Heart left ventricle (tissue), 16 donors: ENCODE measurements around the gene OSTC. TPM values are rescaled to one million over a fixed set of nuclear protein-coding genes. Genes with fewer than 3 reads are reported as not detected.

ENCODE experiments used
- ATAC-seq, 4 donors: fragments of 200-7000 bp; cut with Tn5 transposase; one replicate each; pipeline ENCODE4 v1.9.1; 2020 to 2022; ENCODE audit warnings: moderate library complexity in 4 of 4, mild to moderate bottlenecking in 3 of 4, moderate number of reproducible peaks in 1 of 4
- DNase-seq, 5 donors: peaks; one replicate each; pipeline ENCODE4 v3.0.0-alpha.2; 2020
- H3K27ac ChIP-seq, 12 donors: fragments of 200-600 bp; sonication (generic) in 4 of 12; one replicate each; pipeline versions ENCODE4 v1.5.0 to v1.8.0; 2016 to 2022; ENCODE audit warnings: mild to moderate bottlenecking in 2 of 12
- H3K27me3 ChIP-seq, 9 donors: fragments of 200-600 bp; sonication (generic) in 2 of 9; one replicate each; pipeline versions ENCODE4 v1.5.1 to v1.8.0; 2016 to 2022; ENCODE audit warnings: mild to moderate bottlenecking in 3 of 9
- H3K36me3 ChIP-seq, 9 donors: fragments of 200-600 bp; sonication (generic) in 2 of 9; one replicate each; pipeline versions ENCODE4 v1.5.0 to v1.8.0; 2018 to 2022; ENCODE audit warnings: mild to moderate bottlenecking in 2 of 9
- H3K4me1 ChIP-seq, 12 donors: fragments of 200-600 bp; sonication (generic) in 4 of 12; one replicate each; pipeline versions ENCODE4 v1.5.0 to v1.8.0; 2016 to 2022; ENCODE audit warnings: mild to moderate bottlenecking in 3 of 12
- H3K4me3 ChIP-seq, 12 donors: fragments of 200-600 bp; sonication (generic) in 4 of 12; one replicate each; pipeline versions ENCODE4 v1.5.0 to v1.8.0; 2017 to 2022; ENCODE audit warnings: mild to moderate bottlenecking in 9 of 12, moderate library complexity in 4 of 12
- H3K9me3 ChIP-seq, 12 donors: fragments of 200-600 bp; sonication (generic) in 4 of 12; one replicate each; pipeline versions ENCODE4 v1.5.0 to v1.8.0; 2016 to 2022; ENCODE audit warnings: mild to moderate bottlenecking in 1 of 12
- POLR2A ChIP-seq, 2 donors: fragments of 450-650 bp; IDR thresholded peaks; one replicate each; pipeline ENCODE4 v1.6.1; 2017; ENCODE audit warnings: antibody characterized with exemption in 2 of 2, mild to moderate bottlenecking in 2 of 2, moderate library complexity in 2 of 2
- WGBS, 4 donors: extraction: QIAGEN DNeasy Blood & Tissue Kit in 2 of 4; methylation state at CpG; one replicate each; pipeline versions ENCODE4 v1.1.5 to v1.1.7; 2013 to 2018; 5-methylcytosine and 5-hydroxymethylcytosine counted together
- intact Hi-C, 10 donors: fragments of 100-400 bp; cut with DNase I; formaldehyde crosslinking; loops; one replicate each; pipeline versions ENCODE4 v1.11.1 to v1.14.2; 2022
- long read RNA-seq, 3 donors: library from polyadenylated mRNA; unstranded; transcript quantifications; one replicate each; pipeline ENCODE4 v2.0.0, GENCODE V29; 2020 to 2021
- polyA plus RNA-seq, 2 donors: library from polyadenylated mRNA; stranded (reverse); fragments of 200-250 nt; gene quantifications; one replicate each; pipeline ENCODE4 v1.2.3, GENCODE V29; 2013
- total RNA-seq, 9 donors: library from RNA; depleted of rRNA in 2 of 9; stranded (reverse); fragments of >200 nt in 2 of 9; fragmentation: NEBNext Ultra II Directional in 3 of 9; extraction: Animal tissue kit (Norgen Biotek cat#: 25700) in 3 of 9; gene quantifications; one replicate each; pipeline versions ENCODE4 v1.1.0 to v1.2.4, GENCODE V29; 2016 to 2023
- TF ChIP-seq, protein P1 (sequence below), 12 donors: fragments of 200-600 bp; sonication (generic) in 4 of 12; IDR thresholded peaks; one replicate each; pipeline versions ENCODE4 v1.5.0 to v1.8.0; 2018 to 2022; ENCODE audit warnings: antibody characterized with exemption in 12 of 12, mild to moderate bottlenecking in 5 of 12
- donor health status: ischemic (EF 13 %, LVEDD 7.1; RV severe dilation, severe dysfunction).
- donor health status: healthy with polysubstance abuse.
- donor health status: DM: no; HTN: yes; CAD: no.
- donor health status: DM: no; HTN: no; CAD: no.
- donor health status: ischemic (EF 25% LVEDD 6.9; RV normal size, moderate dysfunction).
- donor health status: ischemic (EF 25% LVEDD 5.7; RV mildly dilated, moderate dysfunction).
- donor health status: healthy.
- donor health status: DM: yes; HTN: yes; CAD: no.
- donor health status: ischemic (EF 35%, LVEDD 5.7; RV mildly dilated, moderate dysfunction).
- donor health status: nonischemic (EF 11% LVEDD 7.7; RV severe dilation, severe dysfunction).
- donor health status: DM: yes; HTN: yes; CAD: no.
- donor health status: PGD.
- donor health status: ischemic (EF 29% LVEDD 5.4; RV normal size, mild dysfunction).
- donor health status: nonischemic (EF 23%, LVEDD 6.1; RV moderate dilation, normal function).

The OSTC gene
- total RNA-seq: 10 to 100 TPM; 20.5 to 56.7 (median 28.7) TPM
- polyA plus RNA-seq: 100 to 1,000 TPM in 1 of 2 donors, 10 to 100 TPM in 1; 32.4 to 146 TPM
- long read RNA-seq, donor 1, transcript OSTC-201 (4 exons, 1,077 nt): major isoform, 22 of 23 reads
- long read RNA-seq, donor 1, partial matches to known transcripts: 1 of 23 reads
- long read RNA-seq, donor 1, other reads (novel, unspliced or antisense): 0 of 23 reads
- long read RNA-seq, donor 2, transcript OSTC-201 (4 exons, 1,077 nt): major isoform, 93 of 96 reads
- long read RNA-seq, donor 2, partial matches to known transcripts: 0 of 96 reads
- long read RNA-seq, donor 2, other reads (novel, unspliced or antisense): 2 of 96 reads
- long read RNA-seq, donor 3, transcript OSTC-201 (4 exons, 1,077 nt): major isoform, 31 of 33 reads
- long read RNA-seq, donor 3, partial matches to known transcripts: 0 of 33 reads
- long read RNA-seq, donor 3, other reads (novel, unspliced or antisense): 2 of 33 reads

DNA sequence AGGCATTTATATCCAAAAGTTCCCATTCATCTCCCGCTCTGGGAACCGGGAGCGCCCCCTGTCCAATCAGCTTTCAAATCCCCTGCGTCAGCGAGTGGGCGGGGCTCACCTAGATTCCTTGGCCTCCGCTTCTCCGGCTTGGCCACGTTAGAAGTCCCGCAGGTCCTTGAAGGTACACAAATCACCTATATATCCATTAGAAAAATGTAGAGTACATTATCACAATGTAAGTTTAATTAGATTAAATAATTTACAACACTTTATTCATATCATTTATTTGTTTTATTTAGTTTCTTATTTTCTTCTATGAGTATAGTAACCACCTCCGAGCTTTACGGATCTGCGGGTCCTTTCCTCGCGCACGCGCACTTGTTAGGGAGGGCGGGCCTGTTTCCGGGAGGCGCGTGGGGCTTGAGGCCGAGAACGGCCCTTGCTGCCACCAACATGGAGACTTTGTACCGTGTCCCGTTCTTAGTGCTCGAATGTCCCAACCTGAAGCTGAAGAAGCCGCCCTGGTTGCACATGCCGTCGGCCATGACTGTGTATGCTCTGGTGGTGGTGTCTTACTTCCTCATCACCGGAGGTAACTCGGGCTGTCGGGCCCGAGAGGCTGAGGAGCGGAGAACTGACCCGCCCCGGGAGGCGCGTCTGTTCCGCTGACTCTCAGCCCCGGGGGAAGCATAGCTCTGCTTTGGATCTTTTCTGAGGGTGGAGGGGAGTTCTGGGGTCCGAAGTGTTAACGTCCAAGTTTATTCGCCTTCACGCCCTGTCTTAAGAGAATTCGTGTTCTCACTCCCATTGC, at the start of gene OSTC:
Gene OSTC, plus strand, starts transcription at position 388 of the 802 bp plus-strand sequence. Its CDS starts 57 bp downstream, at position 445.
- intact Hi-C loops: loop anchor here in 4 of 10 donors (1.0 to 2.0 kb wide), 2 partner anchors 30 kb away; partner anchors contain the start of gene RPL34 (in 4 of the 4)
- H3K4me3 ChIP-seq: peak within 1 kb of the TSS; percentile 56 to 92 (median 78)
- 0 to 1% (median 0%) methylated on average over 43 to 45 of the region's 45 CpGs for WGBS, 4 donors
- H3K4me1 ChIP-seq: peaks cover 3 to 25% (median 17%) of the 10 kb centered on the region in 12 donors
- H3K27me3 ChIP-seq: no peaks in the 10 kb centered on the region
- peak; percentile 95 to 98 (median 98) for ATAC-seq
- H3K9me3 ChIP-seq: no peaks in the 10 kb centered on the region
- H3K36me3 ChIP-seq: peaks cover 0 to 2% (median under 1%) of the 10 kb centered on the region in 9 donors
- peak; percentile 95 to 98 (median 96) for DNase-seq
- TF ChIP-seq, protein P1, sequence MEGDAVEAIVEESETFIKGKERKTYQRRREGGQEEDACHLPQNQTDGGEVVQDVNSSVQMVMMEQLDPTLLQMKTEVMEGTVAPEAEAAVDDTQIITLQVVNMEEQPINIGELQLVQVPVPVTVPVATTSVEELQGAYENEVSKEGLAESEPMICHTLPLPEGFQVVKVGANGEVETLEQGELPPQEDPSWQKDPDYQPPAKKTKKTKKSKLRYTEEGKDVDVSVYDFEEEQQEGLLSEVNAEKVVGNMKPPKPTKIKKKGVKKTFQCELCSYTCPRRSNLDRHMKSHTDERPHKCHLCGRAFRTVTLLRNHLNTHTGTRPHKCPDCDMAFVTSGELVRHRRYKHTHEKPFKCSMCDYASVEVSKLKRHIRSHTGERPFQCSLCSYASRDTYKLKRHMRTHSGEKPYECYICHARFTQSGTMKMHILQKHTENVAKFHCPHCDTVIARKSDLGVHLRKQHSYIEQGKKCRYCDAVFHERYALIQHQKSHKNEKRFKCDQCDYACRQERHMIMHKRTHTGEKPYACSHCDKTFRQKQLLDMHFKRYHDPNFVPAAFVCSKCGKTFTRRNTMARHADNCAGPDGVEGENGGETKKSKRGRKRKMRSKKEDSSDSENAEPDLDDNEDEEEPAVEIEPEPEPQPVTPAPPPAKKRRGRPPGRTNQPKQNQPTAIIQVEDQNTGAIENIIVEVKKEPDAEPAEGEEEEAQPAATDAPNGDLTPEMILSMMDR (IDR thresholded peaks at IDR 0.05): peak in 9 of 12 donors; percentile 7 to 62 (median 35)
- TF ChIP-seq POLR2A (IDR thresholded peaks at IDR 0.05): peak in 1 of 2 donors; percentile 54
- H3K27ac ChIP-seq: peak within 1 kb of the TSS; percentile 79 to 93 (median 87)

DNA sequence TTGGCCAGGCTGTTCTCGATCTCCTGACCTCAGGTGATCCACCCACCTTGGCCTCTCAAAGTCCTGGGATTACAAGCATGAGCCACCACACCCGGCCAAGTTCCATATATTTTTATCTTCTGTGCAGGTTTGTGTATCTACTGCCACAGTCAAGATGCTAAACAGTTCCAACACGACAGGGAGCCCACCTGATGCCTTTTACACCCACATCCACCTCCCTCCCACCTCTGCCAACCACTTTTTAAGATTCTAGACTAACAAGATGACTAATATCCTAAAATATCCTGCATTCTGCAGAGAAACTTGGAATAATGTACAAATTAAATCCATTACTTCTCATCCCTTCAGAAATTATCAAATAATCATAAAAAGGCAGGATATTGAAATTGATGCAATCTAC, 49.3 kb upstream of the OSTC start:
- intact Hi-C loops: no loop called here
- peaks cover 0 to 4% (median 0%) of the 10 kb centered on the region in 9 donors for H3K36me3 ChIP-seq
- WGBS, 4 donors: 79 to 85% (median 81%) methylated on average over 3 of the region's 3 CpGs
- TF ChIP-seq, protein P1 (IDR thresholded peaks at IDR 0.05): no peak
- TF ChIP-seq POLR2A (IDR thresholded peaks at IDR 0.05): no peak
- peaks cover 0 to 2% (median 0%) of the 10 kb centered on the region in 12 donors for H3K9me3 ChIP-seq
- no peak overlapping the region for H3K4me3 ChIP-seq
- no peaks in the 10 kb centered on the region for H3K4me1 ChIP-seq
- ATAC-seq (no peak), DNase-seq (no peak)
- no peaks in the 10 kb centered on the region for H3K27me3 ChIP-seq
- H3K27ac ChIP-seq: no peak overlapping the region

DNA sequence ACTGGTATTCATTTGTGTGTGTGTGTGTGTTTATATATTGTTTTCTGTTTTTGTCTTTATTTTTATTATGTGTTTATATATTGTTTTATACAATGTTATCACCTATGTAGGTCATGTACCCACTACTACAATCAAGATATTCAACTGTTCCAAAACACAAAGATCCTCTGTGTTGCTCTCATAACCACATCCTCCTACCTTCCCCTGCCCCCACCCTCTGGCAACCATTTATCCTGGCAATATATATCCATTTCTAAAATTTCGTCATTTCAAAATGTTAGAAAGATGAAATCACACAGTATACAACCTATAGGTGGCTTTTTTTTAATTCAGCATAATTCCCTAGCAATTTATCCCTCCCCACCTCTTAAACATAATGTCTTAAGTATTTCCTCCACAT, 48.9 kb upstream of the OSTC start:
- TF ChIP-seq, protein P1 (IDR thresholded peaks at IDR 0.05): no peak
- TF ChIP-seq POLR2A (IDR thresholded peaks at IDR 0.05): no peak
- Histone ChIP-seq H3K9me3 (peaks cover 0 to 6% (median 0%) of the 10 kb centered on the region in 12 donors), H3K27ac (no peak overlapping the region), H3K27me3 (no peaks in the 10 kb centered on the region), H3K4me1 (no peaks in the 10 kb centered on the region), H3K4me3 (no peak overlapping the region), H3K36me3 (peaks cover 0 to 4% (median 0%) of the 10 kb centered on the region in 9 donors)
- ATAC-seq: no peak
- WGBS, 4 donors: 82 to 89% (median 85%) methylated on average over 1 of the region's 1 CpG
- no peak for DNase-seq
- intact Hi-C loops: no loop called here
